ENCODE results near the gene LENEP.
A peak's percentile ranks its signal among the peaks of the same experiment; 100 is the strongest.

The LENEP gene

DNA sequence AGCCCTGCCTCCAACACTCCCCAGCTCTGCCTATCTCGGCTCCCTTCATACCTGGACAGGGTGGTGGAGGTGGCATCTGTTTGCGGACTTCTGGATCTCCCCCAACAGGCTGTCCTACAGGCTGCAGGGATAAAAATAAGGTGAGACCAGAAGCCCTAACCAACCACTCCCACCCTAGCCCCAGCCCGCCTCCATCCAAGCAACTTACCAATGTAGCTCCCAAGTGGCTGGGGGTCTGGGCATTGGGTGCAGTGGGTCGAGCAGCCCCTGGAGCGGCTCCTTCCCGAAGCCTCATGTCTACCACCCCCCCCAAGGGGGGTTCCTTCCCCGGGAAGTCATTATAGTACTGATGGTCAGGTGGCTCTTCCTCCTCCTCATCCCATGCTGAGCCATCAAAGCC is 27.3 kb upstream of the LENEP start:
- no peak for DNase-seq
- Mint-ChIP-seq H3K9me3 (no peaks in the 10 kb centered on the region), H3K4me1 (peaks cover 27 to 54% of the 10 kb centered on the region in 2 donors), H3K27me3 (no peaks in the 10 kb centered on the region), H3K4me3 (no peak overlapping the region), H3K27ac (no peak overlapping the region), H3K36me3 (peaks cover 41 to 56% of the 10 kb centered on the region in 2 donors)
- ATAC-seq (replicated peaks) = no peak

DNA sequence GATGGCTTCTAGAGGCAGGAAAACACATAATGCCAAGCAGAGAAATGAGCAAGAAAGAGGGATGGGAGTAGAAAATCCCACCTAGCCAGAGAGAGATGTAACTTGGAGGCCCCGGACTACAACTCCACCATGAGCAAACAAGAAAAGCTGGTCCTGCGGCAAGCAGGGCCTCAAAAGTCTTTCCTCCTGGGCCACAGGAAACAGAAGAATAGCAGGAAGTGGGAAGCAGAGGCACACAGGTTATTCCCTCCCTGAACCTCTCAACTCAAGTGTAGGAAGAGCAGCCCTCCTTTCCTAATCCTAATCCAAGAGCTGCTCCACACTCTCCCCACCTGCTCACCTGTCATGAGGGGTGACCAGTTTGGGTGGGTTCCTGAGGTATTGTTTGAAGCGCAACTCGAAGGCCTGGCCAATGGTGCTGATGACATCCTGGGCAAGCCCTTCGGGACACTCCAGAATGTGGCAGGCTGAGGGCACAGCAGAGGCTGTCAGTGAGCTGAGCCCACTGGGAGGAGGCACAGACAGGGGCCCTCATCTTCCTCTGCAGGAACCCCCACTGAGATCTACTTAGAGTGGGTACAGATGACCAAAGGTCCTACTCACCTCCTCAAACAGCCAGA is 25.9 kb upstream of the LENEP start:
- Mint-ChIP-seq H3K4me1 (peaks cover 36 to 61% of the 10 kb centered on the region in 2 donors), H3K36me3 (peaks cover 44 to 60% of the 10 kb centered on the region in 2 donors)

DNA sequence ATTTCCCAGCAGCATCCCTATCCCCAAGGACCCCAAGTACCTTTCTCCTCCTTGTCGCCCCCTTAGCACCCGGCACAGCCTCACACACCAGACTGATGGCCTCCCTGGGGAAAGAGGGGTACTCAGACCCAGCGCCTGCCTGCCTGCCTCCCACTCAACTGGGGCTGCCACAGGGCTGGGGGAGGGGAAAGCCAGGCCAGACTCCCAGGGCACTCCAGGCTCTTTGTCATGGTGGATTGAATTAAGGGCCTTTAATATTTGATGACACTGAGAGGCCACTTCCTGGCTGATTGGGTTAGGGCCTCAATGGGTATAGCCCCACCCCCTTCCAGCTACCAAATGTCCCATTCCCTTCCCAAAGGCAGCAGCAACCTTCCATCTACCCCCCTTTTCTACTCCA is 24.7 kb upstream of the LENEP start:
- no peak overlapping the region for H3K4me3 Mint-ChIP-seq
- ATAC-seq (replicated peaks) = no peak
- no peaks in the 10 kb centered on the region for H3K27me3 Mint-ChIP-seq
- no peak for DNase-seq
- H3K9me3 Mint-ChIP-seq = no peaks in the 10 kb centered on the region
- H3K27ac Mint-ChIP-seq = peak overlapping the region; percentile 62
- peaks cover 37 to 54% of the 10 kb centered on the region in 2 donors for H3K36me3 Mint-ChIP-seq
- H3K4me1 Mint-ChIP-seq = peaks cover 36 to 54% of the 10 kb centered on the region in 2 donors

More for the DNA sequence above, 25.9 kb upstream of the LENEP start:
- Mint-ChIP-seq H3K27me3 (no peaks in the 10 kb centered on the region), H3K27ac (peak overlapping the region; percentile 85), H3K4me3 (no peak overlapping the region), H3K9me3 (no peaks in the 10 kb centered on the region)
- no peak for DNase-seq
- ATAC-seq (replicated peaks) = no peak

DNA sequence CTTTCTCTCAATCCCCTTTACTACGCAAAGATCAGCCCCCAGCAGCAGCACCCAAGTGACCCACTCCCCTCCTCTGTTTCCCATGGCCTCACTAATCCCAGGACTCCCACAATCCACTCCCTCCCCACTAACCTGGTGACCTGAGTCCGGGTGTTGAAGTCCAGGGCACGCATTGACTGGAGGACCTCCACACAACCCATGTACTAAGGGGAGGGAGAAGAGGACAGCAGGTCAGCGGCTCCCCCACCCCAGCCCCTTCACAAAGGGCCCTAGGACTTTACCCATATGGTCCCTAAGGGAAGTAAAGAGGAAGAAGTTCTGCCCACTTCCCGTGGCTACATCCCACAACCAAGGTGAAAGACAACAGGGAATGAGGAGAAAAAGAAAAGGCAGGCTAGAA is 24.1 kb upstream of the LENEP start:
- DNase-seq (no peak), ATAC-seq (replicated peaks) (no peak)
- Mint-ChIP-seq H3K9me3 (no peaks in the 10 kb centered on the region), H3K27ac (peak overlapping the region; percentile 75), H3K4me3 (peak overlapping the region; percentile 56 to 60), H3K36me3 (peaks cover 34 to 49% of the 10 kb centered on the region in 2 donors), H3K4me1 (peaks cover 32 to 50% of the 10 kb centered on the region in 2 donors), H3K27me3 (no peaks in the 10 kb centered on the region)

DNA sequence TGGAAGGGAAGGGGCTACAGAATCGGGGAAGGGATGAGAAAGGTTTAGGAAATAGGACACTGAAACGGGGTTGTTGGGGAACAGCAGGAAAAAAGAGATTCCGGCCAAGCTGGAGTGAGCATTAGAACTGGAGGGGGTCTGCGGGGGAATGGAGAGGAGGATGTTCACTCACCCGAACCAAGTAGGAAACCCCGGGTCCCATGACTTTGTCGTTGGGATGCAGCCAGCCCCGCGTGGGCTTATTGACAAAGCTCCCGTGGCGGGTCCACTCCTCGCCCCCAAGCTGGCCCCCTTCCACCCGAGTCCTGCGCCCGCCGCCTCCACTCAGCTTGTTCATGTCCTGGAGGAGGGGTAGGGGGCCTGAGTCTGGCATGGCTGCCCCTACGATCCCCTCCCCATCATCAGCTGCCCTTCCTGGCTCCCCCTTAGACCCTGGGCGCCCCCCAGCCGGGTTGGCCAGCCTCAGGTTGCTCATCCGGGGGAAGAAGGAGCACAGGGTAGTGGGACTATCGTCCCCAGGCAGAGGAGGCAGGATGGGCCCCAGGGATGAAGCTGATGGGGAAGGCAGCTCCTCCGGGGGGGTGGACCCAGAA is 23.4 kb upstream of the LENEP start:
- peaks cover 32 to 50% of the 10 kb centered on the region in 2 donors for H3K4me1 Mint-ChIP-seq
- no peak for ATAC-seq (replicated peaks)
- peak overlapping the region; percentile 97 for H3K27ac Mint-ChIP-seq
- H3K4me3 Mint-ChIP-seq = peak overlapping the region; percentile 75 to 82
- peaks cover 34 to 49% of the 10 kb centered on the region in 2 donors for H3K36me3 Mint-ChIP-seq
- no peak for DNase-seq
- H3K9me3 Mint-ChIP-seq = no peaks in the 10 kb centered on the region
- H3K27me3 Mint-ChIP-seq = no peaks in the 10 kb centered on the region

DNA sequence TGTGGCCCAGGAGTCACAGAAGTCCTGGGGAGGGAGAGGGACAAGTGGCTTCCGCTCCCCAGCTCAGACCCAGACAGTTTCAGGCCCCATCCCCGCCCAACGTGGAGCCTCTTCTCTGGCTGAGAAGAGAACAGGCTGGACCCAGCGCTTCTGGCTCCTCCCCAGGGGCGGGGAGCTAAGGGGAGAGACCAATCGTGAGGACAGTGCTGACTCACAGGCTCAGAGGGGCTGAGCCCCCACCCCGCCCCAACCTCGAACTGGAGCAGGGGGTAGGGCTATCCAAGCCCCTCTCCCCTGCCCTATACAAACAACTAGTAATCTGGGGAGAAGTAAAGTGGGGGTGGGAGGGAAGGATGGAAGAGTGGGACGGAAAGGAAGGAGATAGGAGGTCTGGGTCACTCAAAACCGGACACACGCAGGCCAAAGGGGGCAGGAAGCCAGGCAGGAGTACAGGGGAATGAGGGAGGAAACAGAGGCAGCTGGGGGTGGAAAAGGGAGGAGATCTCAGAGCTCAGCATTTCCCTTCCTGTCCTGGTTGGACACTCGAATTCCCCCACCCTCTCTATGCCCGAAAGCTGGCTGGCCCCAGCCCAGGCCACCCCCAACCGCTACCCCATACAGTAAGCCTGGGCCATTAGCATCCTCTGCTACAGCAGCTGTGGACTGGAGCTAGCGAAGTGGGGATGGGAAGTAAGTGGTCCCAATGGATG is 22.6 kb upstream of the LENEP start, which contains the start of gene SHC1:
Gene SHC1 (minus strand): TSS at position 117 of the 710 bp plus-strand sequence. CDS start 221 bp downstream, outside the sequence.
- no peaks in the 10 kb centered on the region for H3K9me3 Mint-ChIP-seq
- H3K4me3 Mint-ChIP-seq = peak within 1 kb of the TSS; percentile 75 to 82
- ATAC-seq (replicated peaks) (peak in 1 of 2 donors; percentile 15), DNase-seq (peak; percentile 46)
- H3K36me3 Mint-ChIP-seq = peaks cover 28 to 42% of the 10 kb centered on the region in 2 donors
- H3K4me1 Mint-ChIP-seq = peaks cover 29 to 50% of the 10 kb centered on the region in 2 donors
- peak within 1 kb of the TSS; percentile 97 for H3K27ac Mint-ChIP-seq
- no peaks in the 10 kb centered on the region for H3K27me3 Mint-ChIP-seq

DNA sequence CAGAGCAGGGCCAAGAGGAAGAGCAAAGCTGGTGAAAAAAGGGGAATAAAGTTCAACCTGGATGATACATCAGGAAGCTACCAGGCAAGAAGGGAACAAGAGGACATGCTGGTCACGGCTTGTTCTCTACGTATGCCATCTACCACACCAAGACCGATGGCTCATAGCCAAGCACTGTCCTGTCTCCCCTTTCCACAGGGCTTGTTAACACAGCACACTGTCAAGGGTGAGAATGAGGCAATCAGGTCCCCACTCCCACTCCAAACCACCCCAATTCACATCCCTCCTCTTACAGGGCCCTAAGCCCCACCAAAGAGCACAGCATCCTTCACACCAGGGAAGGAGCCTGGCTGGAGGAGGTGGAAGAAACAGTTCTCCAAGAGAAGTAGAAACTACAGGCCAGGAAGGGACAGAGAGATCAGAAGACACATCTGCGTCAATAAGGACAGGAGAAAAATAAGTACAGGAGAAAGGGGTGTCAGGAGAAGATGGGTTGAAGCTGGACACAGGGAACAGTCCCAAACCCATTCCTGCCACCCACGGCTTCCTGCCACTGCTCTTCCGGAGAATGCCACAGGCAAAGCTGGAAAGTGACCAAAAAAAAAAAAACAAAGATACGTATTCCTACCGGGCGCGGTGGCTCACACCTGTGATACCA is 21.9 kb upstream of the LENEP start:
- DNase-seq = no peak
- H3K4me1 Mint-ChIP-seq = peaks cover 31 to 50% of the 10 kb centered on the region in 2 donors
- peak overlapping the region; percentile 56 for H3K27ac Mint-ChIP-seq
- H3K9me3 Mint-ChIP-seq = no peaks in the 10 kb centered on the region
- no peak for ATAC-seq (replicated peaks)
- H3K36me3 Mint-ChIP-seq = peaks cover 28 to 42% of the 10 kb centered on the region in 2 donors
- H3K4me3 Mint-ChIP-seq = peak overlapping the region; percentile 36 to 82
- H3K27me3 Mint-ChIP-seq = no peaks in the 10 kb centered on the region

DNA sequence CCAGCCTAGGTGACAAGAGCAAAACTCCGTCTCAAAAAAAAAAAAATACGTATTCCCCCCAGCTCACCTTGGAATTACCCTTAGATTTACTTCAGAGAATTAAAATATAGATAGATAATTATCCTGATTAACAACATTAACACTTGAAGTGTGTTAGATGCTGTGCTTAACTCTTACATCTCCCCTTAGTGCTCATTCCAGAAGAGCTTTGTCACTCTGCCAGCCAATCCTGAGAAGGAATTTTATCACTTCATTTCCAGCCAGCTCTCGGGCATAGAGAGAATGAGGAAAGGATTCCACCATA is 21.2 kb upstream of the LENEP start:
- peak overlapping the region in 1 of 2 donors; percentile 69 for H3K4me3 Mint-ChIP-seq
- no peaks in the 10 kb centered on the region for H3K27me3 Mint-ChIP-seq
- peak overlapping the region; percentile 56 for H3K27ac Mint-ChIP-seq
- ATAC-seq (replicated peaks) (no peak), DNase-seq (no peak)
- H3K36me3 Mint-ChIP-seq = peaks cover 28 to 41% of the 10 kb centered on the region in 2 donors
- no peaks in the 10 kb centered on the region for H3K9me3 Mint-ChIP-seq
- peaks cover 34 to 50% of the 10 kb centered on the region in 2 donors for H3K4me1 Mint-ChIP-seq

DNA sequence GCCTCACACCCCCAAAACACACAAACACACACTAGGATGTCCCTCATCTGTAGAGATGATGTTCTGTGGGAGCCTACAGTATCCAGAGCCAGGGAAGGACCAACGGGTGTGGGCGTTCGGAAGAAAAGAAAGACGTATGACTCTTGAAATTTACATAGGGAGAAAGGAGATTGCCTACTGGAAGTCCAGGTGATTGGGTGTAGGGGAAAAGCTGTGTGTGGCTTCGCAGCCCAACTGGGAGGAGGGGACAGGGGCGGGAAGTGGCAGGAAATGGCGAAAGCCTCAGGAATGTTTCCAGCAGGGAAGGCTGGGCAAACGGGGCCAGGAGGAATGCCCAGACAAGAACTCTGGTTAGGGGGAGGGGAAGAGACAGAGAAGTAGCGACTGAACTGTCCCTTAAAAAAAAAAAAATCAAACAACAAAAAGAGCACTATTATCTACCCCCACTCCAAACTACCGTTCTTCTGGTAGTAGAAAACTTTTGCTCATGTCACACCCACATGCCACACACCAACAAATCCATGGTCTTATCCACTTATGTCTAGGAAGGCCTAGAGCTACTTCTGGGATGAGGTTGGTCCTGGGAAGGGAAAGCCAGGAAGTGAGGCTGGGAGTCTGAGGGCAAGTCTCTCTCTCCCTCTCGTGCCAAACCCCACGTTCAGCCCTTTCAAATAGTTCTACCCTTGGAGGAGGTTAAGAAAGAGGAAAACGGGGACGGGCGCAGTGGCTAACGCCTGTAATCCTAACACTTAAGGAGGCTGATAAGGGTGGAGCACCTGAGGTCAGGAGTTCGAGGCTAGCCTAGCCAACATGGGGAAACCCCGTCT is 20.7 kb upstream of the LENEP start:
- Mint-ChIP-seq H3K36me3 (peaks cover 22 to 35% of the 10 kb centered on the region in 2 donors), H3K27me3 (no peaks in the 10 kb centered on the region), H3K27ac (peak overlapping the region; percentile 56), H3K4me3 (peak overlapping the region in 1 of 2 donors; percentile 69), H3K9me3 (no peaks in the 10 kb centered on the region), H3K4me1 (peaks cover 34 to 53% of the 10 kb centered on the region in 2 donors)
- ATAC-seq (replicated peaks) (no peak), DNase-seq (no peak)

DNA sequence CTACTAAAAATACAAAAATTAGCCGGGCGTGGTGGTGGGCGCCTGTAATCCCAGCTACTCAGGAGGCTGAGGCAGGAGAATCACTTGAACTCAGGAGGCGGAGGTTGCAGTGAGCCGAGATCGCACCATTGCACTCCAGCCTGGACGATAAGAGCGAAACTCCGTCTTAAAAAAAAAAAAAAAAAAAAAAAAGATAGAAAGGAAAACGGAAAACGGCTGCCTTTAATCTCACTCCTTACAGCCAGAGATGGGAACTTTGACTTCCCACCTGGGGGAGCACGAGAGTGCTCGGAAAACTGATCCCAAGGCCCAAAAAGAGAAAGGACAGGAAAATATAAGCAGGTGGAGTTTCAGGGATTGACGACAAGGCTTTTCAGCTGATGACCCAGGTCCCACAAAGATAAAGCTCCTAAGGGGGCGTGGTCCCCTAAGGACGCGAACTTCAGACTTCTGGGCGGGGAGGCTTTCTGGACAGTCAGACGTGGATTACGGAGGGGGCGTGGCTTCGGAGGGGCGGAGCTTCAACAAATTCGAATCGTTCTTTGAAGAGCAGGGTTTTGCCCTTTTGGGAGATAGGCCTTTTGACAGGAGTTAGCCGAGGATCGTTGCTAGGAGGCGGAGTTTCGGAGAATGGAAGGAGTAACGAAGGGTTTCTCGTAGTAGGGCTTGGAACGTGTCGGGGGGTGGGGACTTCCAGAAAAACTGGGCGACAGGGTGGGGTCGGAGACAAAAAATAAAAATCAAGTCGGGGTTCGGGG is 19.9 kb upstream of the LENEP start:
- no peak overlapping the region for H3K27ac Mint-ChIP-seq
- peak; percentile 91 for DNase-seq
- H3K4me1 Mint-ChIP-seq = peaks cover 37 to 49% of the 10 kb centered on the region in 2 donors
- ATAC-seq (replicated peaks) = peak; percentile 30 to 35
- no peaks in the 10 kb centered on the region for H3K27me3 Mint-ChIP-seq
- no peaks in the 10 kb centered on the region for H3K9me3 Mint-ChIP-seq
- H3K36me3 Mint-ChIP-seq = peaks cover 20 to 30% of the 10 kb centered on the region in 2 donors
- no peak overlapping the region for H3K4me3 Mint-ChIP-seq

DNA sequence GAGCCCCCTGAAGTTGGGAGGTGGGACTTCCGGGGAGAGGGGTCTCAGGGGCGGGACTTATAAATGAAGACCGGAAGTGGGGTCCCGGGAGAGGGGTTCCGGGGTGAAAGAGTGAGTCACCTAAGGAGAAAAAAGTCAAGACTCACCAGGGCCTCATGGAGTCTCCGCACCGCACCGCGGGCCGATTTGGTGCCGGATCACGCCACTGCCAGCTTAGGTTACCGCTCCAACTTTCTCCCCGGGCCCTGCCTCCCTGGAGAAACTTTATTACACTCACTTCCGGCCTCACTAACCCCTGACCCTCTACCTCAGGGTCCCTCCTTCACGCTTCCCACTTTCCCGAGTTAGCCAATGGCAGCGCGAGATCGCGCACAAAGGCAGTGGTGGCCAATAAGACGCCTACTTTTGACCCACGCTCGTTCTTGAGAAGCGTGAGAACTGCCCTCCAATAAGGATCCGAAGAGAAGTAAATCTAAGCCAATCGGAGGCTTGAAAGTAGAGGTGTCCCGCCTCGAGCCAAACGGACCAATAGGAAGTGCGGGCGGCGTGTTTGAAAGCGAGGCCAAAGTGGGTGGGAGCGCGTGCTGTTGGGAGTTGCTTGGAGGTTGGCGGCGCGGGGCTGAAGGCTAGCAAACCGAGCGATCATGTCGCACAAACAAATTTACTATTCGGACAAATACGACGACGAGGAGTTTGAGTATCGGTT is 19.1 kb upstream of the LENEP start, which contains the start of gene CKS1B:
Gene CKS1B (plus strand): TSS at position 580 of the 706 bp plus-strand sequence. CDS start 65 bp downstream, at position 645.
- peaks cover 14 to 25% of the 10 kb centered on the region in 2 donors for H3K36me3 Mint-ChIP-seq
- peak; percentile 83 to 84 for ATAC-seq (replicated peaks)
- DNase-seq = peak; percentile 98
- H3K4me3 Mint-ChIP-seq = no peak within 1 kb of the TSS
- no peak within 1 kb of the TSS for H3K27ac Mint-ChIP-seq
- H3K4me1 Mint-ChIP-seq = peaks cover 33 to 42% of the 10 kb centered on the region in 2 donors
- no peaks in the 10 kb centered on the region for H3K9me3 Mint-ChIP-seq
- no peaks in the 10 kb centered on the region for H3K27me3 Mint-ChIP-seq

DNA sequence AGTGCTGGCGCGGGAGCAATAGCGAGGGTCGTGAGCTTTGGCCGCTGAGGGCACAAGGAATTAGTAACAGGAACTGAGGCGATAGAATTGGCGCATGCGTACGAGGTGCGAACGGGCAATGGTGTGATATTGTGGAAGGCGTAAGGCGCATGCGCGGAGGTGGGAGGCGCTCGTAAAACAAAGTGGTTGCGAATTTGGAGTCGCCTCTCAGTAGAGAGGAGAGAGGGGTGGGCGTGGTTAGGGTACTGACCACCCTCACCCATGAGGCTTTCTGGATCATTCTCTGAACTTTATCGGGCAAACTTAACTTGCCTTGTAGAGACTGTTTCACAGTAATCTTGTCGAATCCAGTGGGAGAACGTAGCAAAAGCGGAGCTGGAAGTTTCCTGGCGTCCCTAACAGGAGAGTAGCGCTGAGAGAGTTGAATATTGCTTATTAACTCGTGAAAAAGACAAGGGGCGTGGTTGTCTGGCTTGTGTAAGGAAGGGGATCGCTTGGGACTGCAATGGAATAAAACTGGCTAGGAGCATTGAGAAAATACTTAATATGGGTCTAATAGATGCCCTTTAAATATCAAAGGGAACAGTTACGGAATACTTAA is 18.5 kb upstream of the LENEP start:
- DNase-seq (peak; percentile 93), ATAC-seq (replicated peaks) (peak; percentile 60 to 67)
- H3K27me3 Mint-ChIP-seq = no peaks in the 10 kb centered on the region
- H3K4me3 Mint-ChIP-seq = no peak overlapping the region
- no peaks in the 10 kb centered on the region for H3K9me3 Mint-ChIP-seq
- peaks cover 12 to 24% of the 10 kb centered on the region in 2 donors for H3K36me3 Mint-ChIP-seq
- no peak overlapping the region for H3K27ac Mint-ChIP-seq
- peaks cover 28 to 35% of the 10 kb centered on the region in 2 donors for H3K4me1 Mint-ChIP-seq

All from stimulated activated naive B cell treated with anti-CD40 and anti-IgM and Interleukin-4, amounts not matched to agents 10 μg/mL and 1 μg/mL and 100 μg/mL, for 72 hours (primary cell).